Measurements from ENCODE around the gene FOXJ1.

Gene FOXJ1

DNA sequence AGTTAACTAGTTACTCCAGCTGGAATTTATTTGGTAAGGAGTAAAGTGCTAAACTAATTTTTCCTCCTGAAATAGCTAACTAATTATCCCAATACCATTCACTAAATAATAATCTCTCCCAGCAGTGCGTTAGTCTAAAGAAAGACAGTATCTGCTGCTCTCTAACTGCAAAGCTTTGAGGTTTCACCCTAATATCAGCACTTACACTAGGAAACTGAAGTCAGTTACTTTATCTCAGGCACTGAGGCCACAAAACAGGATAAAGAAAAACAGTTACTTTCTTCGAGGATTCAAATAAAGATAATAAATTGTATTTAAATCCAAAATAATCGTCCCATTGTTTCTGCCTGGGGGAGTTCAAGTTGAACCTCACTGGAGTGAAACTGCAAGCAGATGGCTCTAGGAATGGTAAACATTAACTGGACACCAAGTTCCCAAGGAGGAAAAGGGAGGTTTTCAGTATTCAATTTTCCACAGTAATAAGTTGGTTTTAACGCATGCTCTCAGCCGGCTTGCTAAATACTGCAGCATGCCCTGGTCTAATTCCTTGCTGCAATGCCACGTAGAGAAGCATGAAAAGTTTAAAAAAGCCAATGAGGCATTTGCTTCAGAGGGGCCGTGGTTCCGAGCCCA, 20.0 kb upstream of the FOXJ1 start:
- DNase-seq (ENCODE audit: low read depth): no peak

DNA sequence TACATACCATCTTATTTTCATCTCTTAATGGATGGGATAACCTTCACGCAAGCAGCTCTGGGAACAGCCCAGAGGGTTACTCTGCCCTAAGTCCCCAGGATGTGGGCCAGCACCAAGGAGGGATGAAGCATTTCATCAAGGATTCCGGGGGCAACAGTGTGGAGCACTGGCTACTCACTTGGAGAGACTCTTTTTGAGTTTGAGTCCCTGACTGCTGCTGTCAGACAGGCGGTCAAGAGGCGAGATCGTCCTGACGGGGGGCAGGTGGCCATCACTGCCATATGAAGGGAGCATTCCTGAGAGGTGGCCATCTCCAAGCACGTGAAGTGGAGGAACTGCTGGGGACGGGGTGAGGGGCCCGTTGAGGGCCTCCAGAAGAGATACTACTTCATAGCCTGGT, 18.1 kb upstream of the FOXJ1 start:
- no peak for DNase-seq (ENCODE audit: low read depth)

DNA sequence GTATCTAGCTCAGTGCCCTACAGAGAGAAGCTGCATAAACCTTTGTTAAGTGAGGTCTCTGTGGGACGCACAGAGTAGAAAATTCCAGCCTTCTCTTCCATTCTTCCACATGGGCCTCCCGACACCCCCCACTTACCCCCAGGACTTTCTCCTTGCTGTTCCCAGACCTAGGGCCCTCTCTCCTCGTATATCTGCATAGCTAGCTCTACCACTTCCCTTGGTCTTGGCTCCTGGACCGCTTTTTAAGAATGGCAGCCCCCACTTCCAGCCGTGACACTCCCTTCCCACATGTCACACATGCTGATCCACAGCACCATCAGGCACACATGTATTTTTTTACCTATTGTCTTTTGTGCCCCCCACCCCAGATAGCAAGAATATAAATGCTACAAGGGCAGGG, 16.7 kb upstream of the FOXJ1 start:
- no peak for DNase-seq (ENCODE audit: low read depth)

DNA sequence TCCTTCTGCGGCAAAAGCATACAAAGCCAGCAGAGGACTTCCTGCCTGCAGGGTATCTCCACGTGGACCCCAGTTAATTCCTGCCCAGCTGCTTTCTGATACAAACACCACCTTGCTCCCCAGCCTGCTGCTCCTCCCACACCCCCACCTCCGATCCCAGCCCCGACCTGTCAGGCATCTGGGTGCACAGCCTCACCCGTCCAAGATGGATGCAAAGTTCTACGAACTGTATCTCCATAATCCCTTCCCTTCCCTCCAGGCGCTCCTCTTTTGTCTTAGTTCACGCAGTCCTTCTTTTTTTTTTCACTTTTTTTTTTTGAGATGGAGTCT, 15.6 kb upstream of the FOXJ1 start:
- DNase-seq (ENCODE audit: low read depth): no peak

DNA sequence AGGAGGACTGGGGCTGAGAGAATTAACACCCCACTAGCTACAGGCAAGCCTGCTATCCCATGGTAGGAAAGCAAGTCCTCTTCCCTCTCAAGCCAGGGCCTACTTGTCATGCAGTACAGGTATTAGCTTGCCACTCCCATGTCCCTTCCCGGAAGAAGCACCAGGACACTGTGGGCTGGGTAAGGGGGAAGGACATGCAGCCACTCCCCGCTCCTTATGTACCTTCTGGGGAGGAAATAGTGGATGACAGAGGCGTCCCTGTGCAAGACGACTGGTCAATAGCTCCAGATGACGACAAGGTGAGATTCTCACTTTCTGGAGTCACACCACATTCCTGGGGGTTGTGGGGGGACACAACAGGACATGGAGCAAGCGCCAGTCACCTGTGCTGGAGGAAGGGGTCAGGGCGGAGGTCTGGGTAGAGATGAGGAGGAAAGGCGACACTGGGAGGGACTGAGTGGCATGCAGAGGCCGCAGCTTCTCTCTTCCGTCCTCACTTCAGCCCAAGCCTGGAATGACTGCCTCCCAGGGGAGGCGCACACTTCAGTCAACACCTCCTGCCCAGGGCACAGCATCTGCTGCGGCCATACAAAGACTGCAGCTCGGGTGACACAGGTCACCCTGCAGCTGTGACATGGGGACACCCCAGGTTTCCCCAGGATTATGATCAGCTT, 15.1 kb upstream of the FOXJ1 start:
- no peak for DNase-seq (ENCODE audit: low read depth)

DNA sequence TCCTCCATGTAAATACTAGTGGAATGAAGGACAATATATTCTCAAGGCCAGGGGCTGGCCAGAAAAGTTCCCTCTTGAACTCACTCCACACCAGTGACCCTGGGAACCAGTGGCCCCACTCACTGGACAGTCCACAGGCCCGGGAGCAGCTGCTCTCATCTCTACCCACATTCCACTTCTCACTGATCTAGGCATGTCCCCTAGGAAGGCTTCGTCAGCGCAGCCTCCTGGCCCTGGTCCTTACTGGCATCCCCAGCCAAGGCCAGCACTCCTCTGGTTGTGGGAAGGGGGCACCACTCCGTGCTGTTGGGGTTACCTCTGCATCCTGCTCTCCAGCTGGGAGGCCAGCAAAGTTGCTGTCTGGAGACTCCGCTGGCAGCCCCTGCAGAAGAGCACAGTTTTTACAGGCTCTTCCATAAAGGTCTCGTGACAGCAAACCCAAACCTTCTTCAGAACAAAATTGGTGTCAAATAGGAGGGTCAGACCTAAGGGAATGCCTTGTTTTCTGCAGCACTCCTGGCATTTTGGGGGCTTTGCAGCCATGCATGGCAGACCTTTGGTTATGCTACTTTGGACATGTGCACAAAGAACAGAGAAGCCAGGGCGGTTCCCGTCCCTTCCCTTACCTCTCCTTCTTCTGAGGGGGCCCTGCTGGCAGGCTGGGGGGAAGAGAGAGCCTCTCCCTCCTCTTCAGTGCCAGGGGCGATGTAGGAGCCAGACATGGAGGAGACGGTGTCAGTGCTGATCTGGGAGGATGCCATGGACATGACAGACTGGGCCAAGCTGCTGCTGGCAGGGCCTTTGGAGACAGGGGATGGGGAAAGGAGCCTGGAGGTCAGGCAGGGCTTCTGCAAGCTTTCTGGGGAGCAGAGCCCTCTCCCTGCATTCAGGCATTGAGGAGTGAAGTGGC, 14.1 kb upstream of the FOXJ1 start:
- DNase-seq (ENCODE audit: low read depth): no peak

DNA sequence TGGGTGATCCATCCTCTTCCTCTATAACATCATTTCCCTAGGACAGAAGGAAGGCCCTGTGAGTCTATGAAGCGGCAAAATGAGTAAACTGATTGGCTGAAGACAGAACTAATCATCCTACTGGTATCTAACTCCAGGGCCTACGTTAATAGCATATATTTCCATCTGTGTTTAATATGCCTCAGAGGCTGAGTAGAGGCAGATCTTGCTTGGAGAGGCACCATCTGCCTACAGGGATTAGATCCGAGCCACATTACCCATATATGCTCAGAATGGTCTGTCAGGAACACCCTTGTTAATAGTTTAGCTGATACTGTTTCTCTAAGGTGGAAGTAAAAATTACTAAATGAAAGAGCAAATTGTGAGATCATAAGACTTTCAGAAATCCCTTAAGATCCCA, 13.2 kb upstream of the FOXJ1 start:
- DNase-seq (ENCODE audit: low read depth): no peak

DNA sequence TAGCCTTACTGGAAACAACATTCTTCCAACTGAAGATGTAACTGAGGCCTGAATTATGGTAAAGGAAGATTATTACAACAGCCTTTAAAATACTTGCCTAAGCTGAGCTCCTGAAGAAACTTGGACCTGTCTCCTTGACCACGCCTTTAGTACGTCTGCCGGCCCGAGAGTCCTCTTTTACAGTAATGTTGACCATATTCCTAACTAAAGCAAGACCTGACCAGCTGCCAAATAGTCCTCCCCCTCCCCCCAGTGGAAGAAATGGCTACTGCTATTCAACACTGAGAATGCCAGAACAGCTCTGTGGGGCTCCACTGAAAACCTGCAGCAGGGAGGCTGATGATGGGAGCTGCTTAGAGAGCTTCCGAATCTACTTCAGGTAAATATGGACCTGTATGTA, 12.6 kb upstream of the FOXJ1 start:
- DNase-seq (ENCODE audit: low read depth): no peak

DNA sequence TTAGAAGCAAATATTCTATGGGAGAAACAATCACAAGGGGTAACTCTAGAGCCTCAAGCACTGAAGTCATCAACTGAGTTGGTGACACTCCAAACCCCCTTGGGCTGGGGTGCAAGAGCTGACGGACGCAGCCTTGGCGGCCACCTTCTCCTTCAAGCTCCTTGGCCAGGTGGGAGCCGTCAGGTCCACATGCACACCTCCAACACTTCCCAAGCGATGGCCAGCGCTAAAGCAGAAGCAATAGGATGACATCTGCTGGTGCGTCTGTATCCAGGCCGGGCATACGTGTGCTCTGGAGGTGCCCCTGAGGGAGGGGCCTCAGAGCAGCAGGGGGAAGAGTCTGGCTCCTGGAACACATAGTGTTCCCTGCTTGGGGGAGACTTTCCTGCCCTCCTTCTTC, 12.2 kb upstream of the FOXJ1 start:
- no peak for DNase-seq (ENCODE audit: low read depth)

DNA sequence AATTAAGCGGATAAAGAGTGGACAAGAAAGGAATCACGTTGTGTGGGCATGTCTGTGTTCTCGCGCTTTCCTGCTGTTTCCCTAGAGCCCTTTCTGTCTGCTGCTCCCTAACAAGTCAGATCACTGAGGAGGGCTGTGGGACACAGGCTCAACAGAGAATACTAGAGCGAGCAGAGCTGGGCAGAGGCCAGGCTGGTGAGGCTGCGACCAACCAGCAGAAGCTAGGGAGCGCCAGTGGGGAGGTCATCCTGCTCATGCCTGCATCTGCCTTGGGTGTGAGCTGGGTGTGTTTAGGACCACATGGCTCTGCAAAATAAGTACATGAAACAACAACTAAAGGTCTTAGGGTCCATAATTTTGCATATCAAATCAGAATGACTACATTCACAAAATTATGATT, 11.5 kb upstream of the FOXJ1 start:
- no peak for DNase-seq (ENCODE audit: low read depth)

DNA sequence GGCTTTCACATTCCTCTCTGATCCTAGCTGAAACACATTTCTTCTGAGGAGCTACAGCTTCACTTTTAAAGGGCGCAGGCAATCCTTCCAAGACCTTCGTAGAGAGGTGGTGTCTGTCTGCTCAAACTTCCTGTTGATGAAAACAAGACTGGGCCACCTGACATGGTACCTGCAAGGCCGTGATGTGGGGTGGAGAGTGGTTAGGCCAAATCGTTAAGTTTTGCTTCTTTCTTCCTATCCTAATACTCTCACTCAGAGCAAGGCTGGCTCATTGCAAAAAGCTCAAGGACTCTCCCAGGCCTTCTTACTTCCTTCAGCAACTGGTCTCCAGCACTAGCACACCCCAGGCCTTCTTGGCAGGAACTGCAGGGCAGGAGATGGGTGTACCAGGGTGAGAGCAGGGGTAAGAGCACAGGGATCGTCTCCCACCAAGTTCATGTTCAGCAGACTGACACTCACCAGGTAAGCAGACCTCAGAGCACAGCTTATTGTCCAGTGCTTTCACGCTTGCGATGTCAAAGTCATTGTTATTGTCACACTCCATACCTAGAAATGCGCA, 10.9 kb upstream of the FOXJ1 start:
- no peak for DNase-seq (ENCODE audit: low read depth)

DNA sequence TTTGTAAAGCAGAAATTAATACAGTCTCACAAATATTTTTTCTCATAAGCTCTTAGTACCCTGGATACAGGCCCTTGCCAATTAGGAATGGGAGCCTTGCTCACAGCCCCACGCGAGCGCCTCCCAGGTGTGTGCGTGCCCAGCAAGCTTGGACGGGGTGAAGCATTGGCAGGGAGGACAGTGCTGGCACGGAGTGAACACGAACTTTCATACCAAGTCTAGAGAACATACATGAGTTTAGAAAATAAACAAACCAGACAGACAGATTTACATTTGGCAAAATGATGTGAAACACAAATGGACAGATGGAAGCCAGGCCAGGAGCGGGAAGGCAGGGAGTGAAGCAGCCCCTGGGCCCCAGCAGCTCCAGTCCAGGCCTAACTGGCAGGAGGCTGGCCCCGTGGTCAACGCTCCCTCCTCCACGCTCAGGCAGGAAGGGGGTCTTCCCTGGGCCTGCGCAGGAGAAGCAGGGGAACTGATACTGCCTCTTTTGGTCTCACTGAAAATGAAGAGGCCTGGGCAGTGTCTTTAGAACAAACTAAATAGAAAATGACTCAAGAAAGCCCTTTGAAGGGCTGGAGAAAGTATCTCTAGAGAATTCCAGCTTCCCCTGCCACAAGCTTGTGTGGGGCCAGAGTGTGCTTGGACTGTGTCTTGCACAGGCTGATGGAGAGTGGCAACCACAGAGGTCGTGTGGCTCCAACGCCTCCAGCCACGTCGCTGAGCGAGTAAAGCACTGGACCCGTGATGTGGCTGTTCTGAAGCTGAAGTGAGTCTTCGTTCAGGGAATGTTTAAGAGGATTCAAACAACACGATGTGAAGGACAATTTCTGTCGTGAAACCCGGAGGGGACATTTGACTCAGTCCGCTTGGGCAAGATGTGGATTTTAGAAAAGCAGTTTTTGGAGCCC, 9.9 kb upstream of the FOXJ1 start:
- DNase-seq (ENCODE audit: low read depth): no peak

DNA sequence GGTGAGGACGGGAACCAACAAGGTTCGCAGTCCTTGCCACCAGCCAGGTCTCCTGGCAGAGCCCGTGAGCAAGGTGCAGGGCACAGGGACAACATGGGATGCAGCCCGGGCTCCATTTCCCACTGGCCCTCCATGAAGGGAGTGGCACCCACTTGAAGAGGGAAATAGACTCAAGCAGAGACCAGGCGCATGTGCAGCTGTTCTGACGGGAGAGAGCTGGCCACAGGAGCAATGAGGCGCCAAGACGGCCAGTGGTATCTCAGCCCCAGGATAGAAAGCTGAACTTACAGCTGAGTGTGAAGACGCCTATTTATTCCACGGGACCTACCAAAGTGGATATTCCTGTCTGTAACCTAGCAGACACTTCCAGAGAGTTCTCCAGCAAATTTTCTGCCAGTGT, 8.2 kb upstream of the FOXJ1 start:
- no peak for DNase-seq (ENCODE audit: low read depth)

DNA sequence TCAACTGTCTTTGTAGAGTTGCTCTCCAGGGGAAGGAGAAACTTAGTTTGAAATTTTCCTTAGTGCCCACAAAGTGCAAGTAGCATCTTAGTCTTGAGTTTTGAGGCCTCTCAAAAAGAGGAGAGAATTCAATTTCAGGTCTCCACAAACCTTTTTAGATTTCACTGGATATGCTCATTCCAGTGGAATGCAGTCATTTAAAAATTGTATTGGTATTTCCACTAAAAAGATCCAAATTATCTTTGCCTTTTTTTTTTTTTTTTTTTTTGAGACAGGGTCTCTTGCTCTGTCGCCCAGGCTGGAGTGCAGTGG, 6.9 kb upstream of the FOXJ1 start:
- no peak for DNase-seq (ENCODE audit: low read depth)

DNA sequence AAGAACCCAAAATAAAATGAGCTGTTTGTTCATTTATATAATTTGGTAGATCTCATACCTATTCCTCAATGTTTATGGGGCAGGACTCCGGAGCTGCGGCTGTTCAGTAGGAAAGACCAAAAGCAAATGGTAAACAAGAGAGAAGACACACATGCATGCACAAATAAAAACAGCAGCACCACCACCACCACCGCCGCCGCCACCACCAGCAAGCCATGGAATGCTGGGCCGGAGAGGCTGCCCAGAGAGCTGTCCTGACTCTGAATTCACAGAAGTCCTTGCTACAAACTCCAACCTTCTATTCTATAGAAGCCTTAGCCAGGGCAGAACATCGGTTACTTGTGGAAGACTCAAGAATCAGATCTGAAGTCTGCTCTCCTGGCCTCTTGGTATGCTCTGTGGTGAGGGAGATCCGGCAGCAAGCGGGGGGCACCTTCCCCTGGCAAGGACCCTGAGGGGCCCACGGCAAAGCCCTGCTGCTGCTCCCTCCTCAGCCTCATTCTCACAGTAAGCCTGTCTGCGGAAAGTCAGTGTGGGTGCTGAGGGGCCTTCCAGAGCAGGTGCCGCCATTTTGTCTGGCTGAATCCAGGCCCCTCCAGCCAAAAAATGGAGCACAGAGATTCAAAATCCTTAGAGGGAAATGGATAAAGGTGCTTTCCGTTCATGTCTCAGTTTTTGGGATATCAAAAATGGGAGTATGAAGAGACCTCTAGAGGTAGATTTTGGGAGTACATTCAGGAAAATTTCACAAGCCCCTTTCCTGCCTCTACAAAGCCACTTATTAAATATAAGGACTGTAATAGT, 6.4 kb upstream of the FOXJ1 start:
- no peak for DNase-seq (ENCODE audit: low read depth)

DNA sequence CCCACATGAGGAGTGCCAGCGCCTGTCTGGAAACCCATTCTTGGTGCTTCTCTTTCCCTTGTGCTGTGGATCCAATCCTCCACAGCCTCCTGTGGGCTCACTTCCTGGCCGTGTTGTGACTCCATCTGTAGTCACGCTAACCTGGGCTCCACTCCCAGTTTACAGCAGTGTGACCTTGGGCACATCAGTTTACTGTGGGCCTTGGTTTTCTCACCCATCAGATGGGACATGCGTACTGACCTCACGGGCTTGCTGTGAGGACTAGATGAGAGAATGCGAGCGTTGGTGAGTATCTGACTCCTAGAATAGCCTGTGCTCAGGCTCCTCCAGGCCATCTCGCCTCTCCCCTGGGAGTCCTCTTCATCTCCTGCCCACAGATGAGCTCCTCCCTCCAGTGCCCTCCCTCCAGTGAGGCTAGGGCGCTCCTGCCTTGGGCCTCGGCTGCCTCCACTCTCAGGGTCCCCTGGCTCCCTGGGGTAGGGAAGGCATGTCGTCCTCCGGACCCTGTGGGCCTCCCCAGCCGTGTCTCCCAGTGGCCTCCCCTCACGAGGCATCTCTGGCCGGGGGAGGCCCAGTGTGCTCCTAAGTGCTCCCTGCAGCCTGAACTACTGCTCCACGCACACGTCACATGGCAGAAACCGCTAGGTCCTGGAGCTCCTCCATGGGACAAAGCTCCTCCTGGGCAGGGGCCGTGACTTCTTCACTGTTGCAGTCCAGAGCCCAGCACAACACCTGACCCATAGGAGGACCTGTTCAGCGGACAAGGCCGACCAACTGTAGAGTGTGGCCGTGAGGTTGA, 5.2 kb upstream of the FOXJ1 start:
- DNase-seq (ENCODE audit: low read depth): no peak

DNA sequence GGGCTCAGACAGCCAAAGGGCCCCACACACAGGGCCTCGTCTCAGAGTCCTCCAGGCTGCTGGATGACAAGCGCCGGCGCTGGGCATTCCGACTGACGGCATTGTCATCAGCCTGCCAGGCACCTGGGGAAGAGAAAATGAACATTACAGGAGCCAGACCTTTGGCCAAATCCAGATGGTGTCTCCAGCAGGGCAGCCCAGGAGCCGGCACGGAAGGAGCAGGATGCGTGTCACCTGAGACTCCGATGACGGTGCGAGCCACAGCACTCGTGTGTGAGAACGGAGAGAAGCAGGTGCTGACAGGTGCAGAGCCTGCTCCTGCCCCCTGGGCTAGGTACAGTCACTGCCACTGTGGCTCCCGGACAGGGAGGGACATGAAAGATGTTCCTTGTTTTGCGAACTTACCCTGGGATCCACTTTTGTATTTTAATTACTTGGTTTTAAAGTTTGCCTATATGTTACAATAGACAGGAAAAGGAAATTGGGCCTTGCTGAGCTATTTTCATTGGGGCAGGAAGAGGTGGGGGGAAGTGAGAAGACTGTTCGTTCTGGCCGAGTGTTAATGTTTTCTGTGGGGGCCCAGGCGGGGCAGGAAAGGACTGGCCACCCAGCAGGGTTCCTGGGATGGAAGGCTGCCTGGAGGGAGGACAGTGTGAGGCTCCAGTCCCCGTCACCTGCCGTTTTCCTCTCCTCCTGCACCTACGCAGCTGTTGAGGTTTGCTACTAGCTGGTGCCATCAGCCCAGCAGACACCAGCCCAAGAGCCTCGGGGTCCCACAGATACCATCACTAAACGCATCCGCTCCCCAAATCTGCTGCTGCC, 4.4 kb upstream of the FOXJ1 start:
- peak; percentile 44 for DNase-seq (ENCODE audit: low read depth)

DNA sequence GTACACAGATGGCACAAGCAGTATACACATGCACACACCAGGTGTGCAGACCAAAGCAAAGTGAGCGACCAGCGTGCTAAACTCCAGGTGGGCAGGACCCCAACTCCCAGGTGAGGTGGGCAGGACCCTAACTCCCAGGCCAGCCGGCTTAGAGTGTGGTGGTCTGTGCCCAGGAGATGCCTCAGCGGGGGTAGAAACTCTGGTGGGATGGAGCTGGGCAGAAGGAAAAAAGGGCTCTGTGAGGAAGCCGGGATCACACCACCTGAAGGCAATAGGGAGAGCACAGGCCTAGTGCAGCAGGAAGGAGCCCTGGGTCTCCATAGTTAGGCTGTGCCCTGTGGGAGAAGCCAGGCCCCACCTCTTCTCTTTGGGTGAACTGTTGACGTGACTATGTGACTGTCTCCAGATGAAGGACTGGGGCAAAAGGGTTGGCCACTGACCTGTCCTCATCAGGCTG, 1.6 kb upstream of the FOXJ1 start:
- no peak for DNase-seq (ENCODE audit: low read depth)

DNA sequence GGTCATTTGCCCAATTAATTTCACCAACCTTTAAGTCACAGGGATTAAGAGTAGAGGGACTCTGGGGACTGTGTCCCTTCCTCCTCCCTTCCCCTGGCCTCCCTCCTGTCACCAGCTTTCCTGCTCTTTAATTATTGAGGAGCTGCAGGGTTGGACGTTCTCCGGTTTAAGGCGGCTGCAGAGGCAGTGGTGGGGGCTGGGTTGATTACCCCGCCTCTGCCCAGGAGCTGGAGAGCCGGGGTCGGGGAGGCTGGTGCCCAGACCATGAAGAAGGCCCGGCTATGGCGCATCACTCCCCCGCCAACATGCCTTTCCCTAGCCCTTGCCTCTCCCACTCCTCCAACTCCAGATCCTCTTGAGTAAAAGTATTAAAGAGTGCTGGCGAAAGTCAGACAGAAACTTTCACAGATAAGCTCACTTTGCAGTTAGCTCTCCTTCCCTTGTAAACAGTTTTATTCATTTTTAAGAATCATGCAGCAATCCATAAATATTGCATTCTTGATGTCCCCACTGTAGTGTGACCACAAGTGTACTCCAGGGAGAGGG, 1.1 kb upstream of the FOXJ1 start:
- DNase-seq (ENCODE audit: low read depth): no peak

Measured in activated T-cell treated with anti-CD3 and anti-CD28 coated beads for 1 hour (primary cell).